A549 (cell line): Measurements from ENCODE around the gene ZNF692.

Experiments used
- BCL3 ChIP-seq: fragments of >200 bp; sonication (Bioruptor Twin); formaldehyde crosslinking; IDR thresholded peaks from 3 replicates; pipeline ENCODE4 v1.6.1; 2016
- CBX8 ChIP-seq: fragments of 200-600 bp; sonication (generic); IDR thresholded peaks from 2 replicates; pipeline ENCODE4 v1.6.1; 2016
- CHD2 ChIP-seq: fragments of 150-350 bp; IDR thresholded peaks from 2 replicates; pipeline ENCODE4 v1.6.1; 2014; ENCODE audit warnings: low read length; ENCODE audit not compliant: partially characterized antibody
- CTCF ChIP-seq: fragments of >200 bp; sonication (Bioruptor Twin); formaldehyde crosslinking; IDR thresholded peaks from 3 replicates; pipeline ENCODE4 v1.5.1; 2016
- EHMT2 ChIP-seq: fragments of 200-600 bp; sonication (generic); IDR thresholded peaks from 2 replicates; pipeline ENCODE4 v1.6.1; 2016; ENCODE audit warnings: antibody characterized with exemption, low read depth, mild to moderate bottlenecking, moderate library complexity
- EP300 ChIP-seq, 2 experiments: fragments of >200 bp; sonication (Bioruptor Twin); formaldehyde crosslinking; IDR thresholded peaks; 2 replicates in 1 of 2; 3 replicates in 1 of 2; pipeline ENCODE4 v1.6.1; 2016 to 2017
- KDM5A ChIP-seq: fragments of 200-600 bp; sonication (generic); IDR thresholded peaks from 2 replicates; pipeline ENCODE4 v1.6.1; 2016; ENCODE audit warnings: antibody characterized with exemption, mild to moderate bottlenecking
- MAZ ChIP-seq: fragments of 150-350 bp; IDR thresholded peaks from 2 replicates; pipeline ENCODE4 v1.6.1; 2014; ENCODE audit warnings: antibody characterized with exemption, low read depth, low read length, borderline replicate concordance
- RAD21 ChIP-seq, 2 experiments: fragments of >200 bp in 1 of 2; sonication (Bioruptor Twin) in 1 of 2; formaldehyde crosslinking in 1 of 2; IDR thresholded peaks in 1 of 2; conservative IDR thresholded peaks in 1 of 2; 2 replicates in 1 of 2; 3 replicates in 1 of 2; pipeline ENCODE4 v1.6.1; 2012 to 2018; ENCODE audit warnings: inconsistent platforms in 1 of 2
- REST ChIP-seq: fragments of 200-600 bp; sonication (generic); IDR thresholded peaks from 2 replicates; pipeline ENCODE4 v1.6.1; 2016; ENCODE audit warnings: antibody characterized with exemption, mild to moderate bottlenecking, moderate library complexity

GRCh38 chr1:248873409-248873992 is 14.6 kb upstream of the ZNF692 start:
- TF ChIP-seq BCL3 (no peak), RAD21 (conservative IDR thresholded peaks at IDR 0.05 in 1 of 2, IDR thresholded peaks at IDR 0.05 in 1 of 2) (no peak), MAZ (no peak), CTCF (no peak; the same call in 2 of the 3 replicates), CHD2 (peak; percentile 51), EP300 (IDR thresholded peaks at IDR 0.05) (no peak), REST (peak; percentile 68), CBX8 (no peak), KDM5A (no peak), EHMT2 (no peak)
